GM23338 (cell line): Measurements from ENCODE around the gene OR1J2. TPM values are rescaled to one million over a fixed set of nuclear protein-coding genes. Genes with fewer than 3 reads are reported as not detected.

Experiments used
- ATAC-seq: fragments of 200-7000 bp; cut with Tn5 transposase; 3 replicates; pipeline ENCODE4 v1.9.1; 2020
- DNase-seq: peaks from one replicate; pipeline ENCODE4 v3.0.0-alpha.2; 2015; ENCODE audit warnings: low spot score
- H2AFZ ChIP-seq: fragments of 200-600 bp; sonication (generic); 2 replicates; pipeline ENCODE4 v1.8.0; 2016; ENCODE audit warnings: antibody characterized with exemption, mild to moderate bottlenecking, moderate library complexity
- H3F3A ChIP-seq: fragments of 200-600 bp; sonication (generic); replicated peaks from 2 replicates; pipeline ENCODE4 v1.8.0; 2017; ENCODE audit warnings: antibody characterized with exemption, mixed run types, low read depth
- H3K27ac ChIP-seq: fragments of 200-600 bp; sonication (generic); 2 replicates; pipeline ENCODE4 v1.6.1; 2016; ENCODE audit warnings: low read depth
- H3K27me3 ChIP-seq: fragments of 200-600 bp; sonication (generic); 2 replicates; pipeline ENCODE4 v1.8.0; 2016; ENCODE audit warnings: mild to moderate bottlenecking, mixed run types, moderate library complexity; ENCODE audit not compliant: insufficient read depth
- H3K36me3 ChIP-seq: fragments of 200-600 bp; sonication (generic); 2 replicates; pipeline ENCODE4 v1.8.0; 2016; ENCODE audit warnings: mild to moderate bottlenecking; ENCODE audit not compliant: insufficient read depth
- H3K4me1 ChIP-seq: fragments of 200-600 bp; sonication (generic); 2 replicates; pipeline ENCODE4 v1.8.0; 2016; ENCODE audit warnings: mild to moderate bottlenecking, moderate library complexity; ENCODE audit not compliant: insufficient read depth
- H3K4me2 ChIP-seq: fragments of 200-600 bp; sonication (generic); 2 replicates; pipeline ENCODE4 v1.7.1; 2017; ENCODE audit warnings: mixed run types
- H3K4me3 ChIP-seq: fragments of 200-600 bp; sonication (generic); 2 replicates; pipeline ENCODE4 v1.6.1; 2016; ENCODE audit warnings: mixed run types
- H3K79me2 ChIP-seq: fragments of 200-600 bp; sonication (generic); replicated peaks from 2 replicates; pipeline ENCODE4 v1.8.0; 2017; ENCODE audit warnings: mild to moderate bottlenecking; ENCODE audit not compliant: insufficient read depth
- H3K9me2 ChIP-seq: fragments of 200-600 bp; sonication (generic); 2 replicates; pipeline ENCODE4 v1.8.0; 2017; ENCODE audit not compliant: insufficient read depth
- H4K20me1 ChIP-seq: fragments of 200-600 bp; sonication (generic); replicated peaks from 2 replicates; pipeline ENCODE4 v1.8.0; 2017; ENCODE audit warnings: mild to moderate bottlenecking; ENCODE audit not compliant: insufficient read depth
- H3K27ac Mint-ChIP-seq: 2 replicates; pipeline ENCODE4 v1.8.0; 2020; ENCODE audit warnings: inconsistent platforms, mild to moderate bottlenecking, moderate library complexity, mixed read lengths
- H3K27me3 Mint-ChIP-seq: 3 replicates; pipeline ENCODE4 v1.8.0; 2022; ENCODE audit warnings: low read depth, mild to moderate bottlenecking, moderate library complexity, mixed read lengths, inconsistent platforms; ENCODE audit not compliant: insufficient read depth, poor library complexity
- H3K36me3 Mint-ChIP-seq: 3 replicates; pipeline ENCODE4 v1.8.0; 2021; ENCODE audit warnings: low read depth, mild to moderate bottlenecking, inconsistent platforms, moderate library complexity, mixed read lengths
- H3K4me1 Mint-ChIP-seq: 3 replicates; pipeline ENCODE4 v1.8.0; 2020; ENCODE audit warnings: mild to moderate bottlenecking, inconsistent platforms, mixed read lengths
- H3K4me3 Mint-ChIP-seq: 3 replicates; pipeline ENCODE4 v1.8.0; 2021; ENCODE audit warnings: moderate library complexity, mild to moderate bottlenecking, inconsistent platforms, mixed read lengths
- H3K9me3 Mint-ChIP-seq: 3 replicates; pipeline ENCODE4 v1.8.0; 2020; ENCODE audit warnings: moderate library complexity, mild to moderate bottlenecking, inconsistent platforms, mixed read lengths
- CTCF ChIP-seq, 2 experiments: fragments of 200-600 bp in 1 of 2; sonication (generic) in 1 of 2; conservative IDR thresholded peaks; 2 replicates each; pipeline versions ENCODE4 v1.5.1 to v1.6.1; 2016 to 2017; ENCODE audit warnings: antibody characterized with exemption in 2 of 2, low read depth in 2 of 2, mild to moderate bottlenecking in 2 of 2, moderate library complexity in 1 of 2
- EZH2 ChIP-seq: fragments of 200-600 bp; sonication (generic); IDR thresholded peaks from one replicate; pipeline ENCODE4 v1.8.0; 2017; ENCODE audit warnings: antibody characterized with exemption, mild to moderate bottlenecking, low read depth; ENCODE audit not compliant: unreplicated experiment
- POLR2AphosphoS5 ChIP-seq: IDR thresholded peaks from 2 replicates; pipeline ENCODE4 v1.6.1; 2016; ENCODE audit warnings: antibody characterized with exemption, low read depth
- REST ChIP-seq: IDR thresholded peaks from one replicate; pipeline ENCODE4 v1.6.1; 2018; ENCODE audit warnings: antibody characterized with exemption; ENCODE audit not compliant: unreplicated experiment
- STAT1 ChIP-seq: IDR thresholded peaks from one replicate; pipeline ENCODE4 v1.6.1; 2016; ENCODE audit warnings: antibody characterized with exemption; ENCODE audit not compliant: unreplicated experiment
- ZNF331 ChIP-seq: fragments of 250-450 bp; sonication (Bioruptor Pico); IDR thresholded peaks from 2 replicates; pipeline ENCODE4 v1.5.0; 2020; ENCODE audit warnings: low read depth, mild to moderate bottlenecking, moderate library complexity
- ZNF462 ChIP-seq: fragments of 250-450 bp; sonication (Bioruptor Pico); IDR thresholded peaks from 2 replicates; pipeline ENCODE4 v1.5.0; 2020; ENCODE audit warnings: mild to moderate bottlenecking, moderate library complexity
- polyA plus RNA-seq: library from polyadenylated mRNA; unstranded; fragments of >200 nt; fragmentation: Nextera tagmentation; extraction: Ambion mirVana; gene quantifications from 2 replicates; pipeline ENCODE4 v1.2.1, GENCODE V29; 2016
- total RNA-seq: library from RNA; depleted of rRNA; stranded (reverse); fragments of >200 nt; shearing (Covaris generic); gene quantifications from 2 replicates; pipeline ENCODE4 v1.2.3, GENCODE V29; 2014

The OR1J2 gene
- total and polyA plus RNA-seq, 2 experiments from 2014 or later, result not detected

- TF ChIP-seq REST, result no peak
- no peak for TF ChIP-seq STAT1
Measured at GRCh38 chr9:122479062-122479461, 31.5 kb upstream of the OR1J2 start (continued).

GRCh38 chr9:122498883-122499288 lies 11.7 kb upstream of the OR1J2 start:
- Mint-ChIP-seq H3K4me3 (no peak overlapping the region), H3K4me1 (no peaks in the 10 kb centered on the region), H3K36me3 (no peaks in the 10 kb centered on the region; the same call in 1 of the 3 replicates), H3K9me3 (peaks cover 91% of the 10 kb centered on the region), H3K27ac (no peak overlapping the region), H3K27me3 (peaks cover 8% of the 10 kb centered on the region)
- Histone ChIP-seq H3K36me3 (no peaks in the 10 kb centered on the region; the same call in 1 of the 2 replicates), H3K9me2 (no peaks in the 10 kb centered on the region), H3K4me1 (no peaks in the 10 kb centered on the region), H3K79me2 (no peaks in the 10 kb centered on the region), H3K4me2 (no peak overlapping the region), H4K20me1 (no peaks in the 10 kb centered on the region), H3K27me3 (no peaks in the 10 kb centered on the region; the same call in 1 of the 2 replicates), H3K27ac (no peak overlapping the region), H3K4me3 (no peak overlapping the region), H2AFZ (no peak overlapping the region), H3F3A (no peaks in the 10 kb centered on the region)
- peak; percentile 78 for DNase-seq
- ATAC-seq, result peak; percentile 83
- TF ChIP-seq ZNF331 (no peak), CTCF (conservative IDR thresholded peaks at IDR 0.05; ENCODE audit: low read depth in 2 of 2) (peak; percentile 78 to 83), EZH2 (no peak), POLR2AphosphoS5 (no peak)

- H3K79me2 ChIP-seq, result no peaks in the 10 kb centered on the region
- no peaks in the 10 kb centered on the region for H3K4me1 ChIP-seq
- no peak for DNase-seq
- H3K9me2 ChIP-seq, result no peaks in the 10 kb centered on the region
- 0 out of 2 replicates have a peak, but pooled peaks cover 2% of the 10 kb centered on the region for H3K27me3 ChIP-seq
- H3K36me3 ChIP-seq, result no peaks in the 10 kb centered on the region
- TF ChIP-seq ZNF462 (CRISPR knock-in tag), result no peak
- H3K4me2 ChIP-seq, result no peak overlapping the region
- no peaks in the 10 kb centered on the region for H3F3A ChIP-seq
- no peaks in the 10 kb centered on the region for H4K20me1 ChIP-seq
- Mint-ChIP-seq H3K36me3 (peaks cover 9% of the 10 kb centered on the region), H3K9me3 (peaks cover 43% of the 10 kb centered on the region), H3K4me3 (no peak overlapping the region), H3K27ac (no peak overlapping the region), H3K4me1 (no peaks in the 10 kb centered on the region), H3K27me3 (peaks cover 2% of the 10 kb centered on the region)
- no peak overlapping the region for H2AFZ ChIP-seq
- no peak overlapping the region for H3K27ac ChIP-seq
- H3K4me3 ChIP-seq, result no peak overlapping the region
- no peak for ATAC-seq
Measured at GRCh38 chr9:122506964-122507363, 3.6 kb upstream of the OR1J2 start.
